HG03565 (cell line): ENCODE measurements around the gene R3HDM4.
"Not testable (repeated sequence)": the region's sequence is repeated elsewhere in the genome, so short reads cannot be mapped to it uniquely, and the experiment has no call there.

Experiments
- ATAC-seq: cut with Tn5 transposase; IDR thresholded peaks from one replicate; pipeline ENCODE4 v1.9.1; 2021; ENCODE audit warnings: mild to moderate bottlenecking, moderate library complexity; ENCODE audit not compliant: unreplicated experiment

The R3HDM4 gene

DNA sequence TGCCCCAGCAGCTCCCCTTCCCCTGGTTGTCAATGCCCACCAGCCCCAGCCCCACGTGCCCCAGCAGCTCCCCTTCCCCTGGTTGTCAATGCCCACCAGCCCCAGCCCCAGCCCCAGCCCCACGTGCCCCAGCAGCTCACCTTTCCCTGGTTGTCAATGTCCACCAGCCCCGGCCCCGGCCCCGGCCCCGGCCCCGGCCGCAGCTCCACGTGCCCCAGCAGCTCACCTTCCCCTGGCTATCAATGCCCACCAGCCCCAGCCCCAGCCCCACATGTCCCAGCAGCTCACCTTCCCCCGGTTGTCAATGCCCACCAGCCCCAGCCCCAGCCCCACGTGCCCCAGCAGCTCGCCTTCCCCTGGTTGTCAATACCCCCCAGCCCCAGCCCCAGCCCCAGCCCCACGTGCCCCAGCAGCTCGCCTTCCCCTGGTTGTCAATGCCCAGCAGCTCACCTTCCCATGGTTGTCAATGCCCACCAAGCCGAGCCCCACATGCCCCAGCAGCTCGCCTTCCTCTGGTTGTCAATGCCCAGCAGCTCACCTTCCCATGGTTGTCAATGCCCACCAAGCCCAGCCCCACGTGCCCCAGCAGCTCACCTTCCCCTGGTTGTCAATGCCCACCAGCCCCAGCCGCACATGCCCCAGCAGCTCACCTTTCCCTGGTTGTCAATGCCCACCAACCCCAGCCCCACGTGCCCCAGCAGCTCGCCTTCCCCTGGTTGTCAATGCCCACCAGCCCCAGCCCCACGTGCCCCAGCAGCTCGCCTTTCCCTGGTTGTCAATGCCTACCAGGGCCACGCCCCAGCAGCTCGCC is 34.1 kb downstream of the R3HDM4 start:
- ATAC-seq = not testable (repeated sequence)

- ATAC-seq = not testable (repeated sequence)
Observed at GRCh38 chr19:877992-878660, 34.9 kb downstream of the R3HDM4 start.

DNA sequence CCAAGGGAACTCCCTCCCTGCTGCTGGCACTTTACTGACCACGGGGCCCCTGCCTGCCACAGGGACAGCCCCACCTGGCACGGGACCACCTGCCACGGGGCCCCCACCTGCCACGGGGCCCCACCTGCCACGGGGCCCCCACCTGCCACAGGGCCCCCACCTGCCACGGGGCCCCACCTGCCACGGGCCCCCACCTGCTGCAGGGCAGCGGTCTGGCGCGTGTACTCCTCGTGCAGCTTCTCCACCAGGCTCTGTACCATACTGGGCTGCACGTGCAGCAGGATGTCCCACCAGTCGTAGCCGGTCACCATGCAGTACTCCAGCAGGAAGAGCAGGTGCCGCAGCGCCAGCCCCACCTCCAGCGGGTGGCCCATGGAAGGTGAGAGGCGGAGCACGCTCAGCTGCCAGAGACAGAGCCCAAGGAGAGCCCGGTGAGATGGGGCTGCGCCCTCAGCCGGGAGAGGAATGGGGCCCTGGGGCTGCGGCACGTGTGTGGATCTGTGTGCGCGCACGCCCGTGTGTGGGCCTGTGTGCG is 36.2 kb downstream of the R3HDM4 start:
- ATAC-seq = no peak

- ATAC-seq = no peak
Observed at GRCh38 chr19:876089-876488, 36.9 kb downstream of the R3HDM4 start.

DNA sequence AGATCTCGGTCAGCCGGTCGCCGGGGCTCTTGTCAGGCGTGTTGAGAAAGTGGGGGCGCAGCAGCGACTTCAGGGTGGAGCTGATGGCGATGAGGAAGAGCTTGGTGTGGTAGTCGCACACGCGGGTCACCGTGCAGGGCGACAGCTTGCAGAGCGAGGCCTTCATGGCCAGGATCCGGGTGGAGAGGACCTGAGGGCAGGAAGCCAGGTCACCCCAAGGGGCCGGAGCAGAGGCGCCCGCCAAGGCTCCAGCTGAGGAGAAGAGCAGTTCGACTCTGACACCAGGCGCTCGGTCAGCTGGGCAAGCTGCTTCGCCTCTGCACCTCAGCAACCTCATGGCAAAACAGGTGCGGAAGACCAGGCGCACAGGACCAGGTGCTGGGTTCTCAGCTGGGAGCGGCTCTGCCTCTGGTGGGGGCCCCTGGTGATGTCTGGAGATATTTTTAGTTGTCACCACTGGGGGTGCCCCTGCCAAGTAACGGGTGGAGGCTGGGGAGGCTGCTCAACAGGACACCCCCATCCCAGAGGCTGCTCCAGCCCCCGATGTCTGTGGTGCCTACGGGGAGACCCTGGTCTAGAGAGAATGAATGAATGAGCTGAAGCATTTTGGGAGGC is 37.6 kb downstream of the R3HDM4 start:
- no peak for ATAC-seq

DNA sequence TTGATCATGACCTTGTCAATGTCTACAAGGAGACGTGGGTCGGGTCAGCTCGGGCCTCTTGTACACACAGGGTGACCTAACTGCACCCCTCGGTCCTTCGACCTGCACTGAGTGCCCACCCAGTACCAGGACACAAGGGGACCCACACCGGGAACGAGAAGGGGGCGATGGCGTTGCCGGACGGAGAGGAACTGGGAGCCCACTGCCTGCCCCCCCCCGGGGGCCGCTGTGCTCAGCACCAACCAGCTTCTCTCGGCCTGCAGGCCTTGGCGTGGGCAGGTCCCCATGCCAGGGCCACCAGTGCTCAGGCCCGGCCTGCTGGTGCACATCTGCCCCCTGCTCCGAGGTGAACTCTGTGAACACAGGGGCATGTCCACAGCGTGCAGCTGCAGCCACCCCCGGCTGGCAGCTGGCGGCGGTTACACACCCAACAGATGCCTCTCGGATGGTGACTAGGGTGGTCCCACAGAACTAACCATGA is 39.4 kb downstream of the R3HDM4 start:
- no peak for ATAC-seq

- no peak for ATAC-seq
Observed at GRCh38 chr19:873084-873483, 39.9 kb downstream of the R3HDM4 start.

GRCh38 chr19:872266-872951 is 40.6 kb downstream of the R3HDM4 start:
- no peak for ATAC-seq

- no peak for ATAC-seq
Observed at GRCh38 chr19:871446-872265, 41.4 kb downstream of the R3HDM4 start.

GRCh38 chr19:870963-871401 is 42.0 kb downstream of the R3HDM4 start:
- ATAC-seq = no peak

- no peak for ATAC-seq
Observed at GRCh38 chr19:870314-870713, 42.7 kb downstream of the R3HDM4 start.

- ATAC-seq = no peak
Observed at GRCh38 chr19:869245-870177, 43.5 kb downstream of the R3HDM4 start.

DNA sequence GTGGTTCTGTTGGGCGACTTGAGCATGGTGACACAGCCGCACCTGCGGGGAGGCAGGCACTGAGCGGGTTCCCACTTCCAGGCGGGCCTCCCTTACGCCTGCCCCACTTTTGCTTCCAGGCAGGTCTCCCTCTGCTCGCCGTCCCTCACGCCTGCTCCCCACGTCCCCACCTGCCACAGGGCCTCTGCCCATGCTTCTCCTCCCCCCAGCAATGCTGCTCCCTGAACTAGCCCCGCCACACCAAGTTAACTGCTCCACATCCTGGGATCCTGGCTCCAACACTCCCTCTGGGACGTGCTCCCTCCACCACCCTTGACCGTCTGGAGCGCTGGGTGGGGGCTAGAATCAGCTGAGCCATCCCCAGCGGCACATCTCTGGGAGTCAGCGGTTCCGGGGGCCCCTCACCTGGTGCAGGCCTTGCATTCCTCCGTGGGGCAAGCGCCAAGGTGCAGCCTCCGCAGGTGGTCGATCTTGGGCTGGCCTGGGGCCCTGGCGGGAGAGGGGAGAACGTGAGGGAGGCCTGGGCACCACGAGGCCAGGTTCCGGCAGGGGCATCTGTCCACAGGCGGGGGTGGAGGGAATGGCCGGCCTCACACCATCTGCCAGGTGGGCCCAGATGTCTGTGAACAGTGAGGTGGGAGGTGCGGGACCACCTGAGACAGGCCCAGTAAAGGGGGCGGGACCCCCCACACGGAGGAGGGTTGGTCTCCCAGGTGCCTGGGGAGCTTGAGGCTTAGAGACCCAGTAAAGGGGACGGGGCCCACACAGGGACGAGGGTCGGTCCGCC is 44.4 kb downstream of the R3HDM4 start:
- ATAC-seq = no peak

DNA sequence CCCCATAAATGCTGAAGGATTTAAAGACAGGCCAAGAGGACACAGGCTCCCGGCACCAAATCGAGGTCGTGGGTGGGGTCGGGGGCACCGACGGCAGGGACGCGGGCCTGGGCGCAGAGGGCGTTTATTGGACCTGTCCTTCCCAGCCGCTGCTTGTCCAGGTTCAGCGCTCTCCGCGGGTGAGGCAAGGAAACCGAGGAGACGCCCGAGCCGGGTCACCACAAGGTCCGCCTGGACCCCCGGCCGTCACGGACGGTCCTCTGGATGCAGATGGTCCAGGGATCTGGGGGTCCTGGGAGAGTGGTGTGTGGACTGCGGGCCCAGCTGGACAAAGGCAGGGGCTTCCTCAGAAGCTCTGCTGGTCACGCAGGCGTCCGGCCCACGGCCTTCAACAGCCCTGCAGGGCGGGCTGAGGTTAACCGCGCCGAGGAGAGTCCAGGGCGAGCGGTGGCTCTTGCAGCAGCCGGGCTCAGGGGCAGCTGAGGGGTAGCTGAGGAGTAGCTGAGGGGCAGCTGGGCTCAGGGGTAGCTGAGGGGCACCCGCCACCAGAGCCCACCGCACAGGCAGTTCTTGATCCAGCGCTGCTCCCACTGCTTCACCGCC is 45.1 kb downstream of the R3HDM4 start:
- ATAC-seq = no peak

DNA sequence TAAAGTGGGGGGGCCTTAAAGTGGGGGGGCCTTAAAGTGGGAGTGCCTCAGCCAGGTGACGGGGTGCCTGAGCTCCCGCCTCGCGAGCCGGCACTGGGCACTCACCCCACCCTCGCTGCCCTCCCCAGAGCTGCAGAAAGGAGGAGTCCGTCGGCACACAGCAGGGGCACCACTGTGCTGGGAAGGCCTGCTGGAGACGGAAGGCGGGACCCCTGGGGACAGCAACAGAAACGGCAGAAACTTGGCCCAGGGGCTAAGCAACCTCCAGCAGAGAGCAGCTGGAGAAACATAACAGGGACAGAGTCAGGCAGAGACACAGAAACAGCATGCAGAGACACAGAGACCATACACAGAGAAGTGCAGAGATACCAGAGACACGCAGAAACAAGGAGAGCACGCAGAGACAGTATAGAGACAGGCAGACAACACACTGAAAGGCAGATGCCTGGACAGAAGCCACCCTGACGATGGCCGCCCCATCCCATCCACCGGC is 45.7 kb downstream of the R3HDM4 start:
- ATAC-seq = no peak

DNA sequence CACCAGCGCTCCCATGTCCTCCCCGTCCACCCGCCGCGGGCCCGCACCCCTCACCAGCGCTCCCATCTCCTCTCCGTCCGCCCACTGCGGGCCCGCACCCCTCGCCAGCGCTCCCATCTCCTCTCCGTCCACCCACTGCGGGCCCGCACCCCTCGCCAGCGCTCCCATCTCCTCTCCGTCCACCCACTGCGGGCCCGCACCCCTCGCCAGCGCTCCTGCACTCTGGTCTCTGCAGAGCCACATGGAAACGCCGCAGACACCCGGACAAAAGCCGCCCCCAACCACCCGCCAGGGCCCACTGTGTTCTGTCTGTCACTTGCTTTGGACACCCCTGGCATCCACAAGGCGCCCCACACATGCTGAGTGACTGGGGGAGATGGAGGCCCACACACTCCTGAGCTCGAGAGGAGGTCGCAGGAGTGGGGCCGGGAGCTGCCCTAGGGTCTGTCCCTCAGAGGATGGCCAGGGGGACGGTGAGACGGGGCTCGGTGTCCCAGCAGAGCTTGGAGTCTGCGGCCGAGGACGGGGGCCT is 46.2 kb downstream of the R3HDM4 start:
- ATAC-seq = no peak

DNA sequence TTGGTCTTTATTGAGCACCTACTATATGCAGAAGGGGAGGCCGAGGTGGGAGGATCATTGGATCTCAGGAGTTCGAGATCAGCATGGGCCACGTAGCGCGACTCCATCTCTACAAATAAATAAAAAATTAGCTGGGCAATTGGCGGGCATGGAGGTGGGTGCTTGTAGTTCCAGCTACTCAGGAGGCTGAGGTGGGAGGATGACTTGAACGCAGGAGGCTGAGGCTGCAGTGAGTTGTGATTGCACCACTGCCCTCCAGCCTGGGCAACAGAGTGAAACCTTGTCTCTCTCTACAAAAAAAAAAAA is 49.8 kb downstream of the R3HDM4 start:
- ATAC-seq = no peak
